GM23338 (cell line): ENCODE measurements around the gene SLC39A11. TPM values are rescaled to one million over a fixed set of nuclear protein-coding genes. Genes with fewer than 3 reads are reported as not detected.

Source experiments
- ATAC-seq: fragments of 200-7000 bp; cut with Tn5 transposase; 3 replicates; pipeline ENCODE4 v1.9.1; 2020
- DNase-seq: peaks from one replicate; pipeline ENCODE4 v3.0.0-alpha.2; 2015; ENCODE audit warnings: low spot score
- H2AFZ ChIP-seq: fragments of 200-600 bp; sonication (generic); 2 replicates; pipeline ENCODE4 v1.8.0; 2016; ENCODE audit warnings: antibody characterized with exemption, mild to moderate bottlenecking, moderate library complexity
- H3F3A ChIP-seq: fragments of 200-600 bp; sonication (generic); replicated peaks from 2 replicates; pipeline ENCODE4 v1.8.0; 2017; ENCODE audit warnings: antibody characterized with exemption, mixed run types, low read depth
- H3K27ac ChIP-seq: fragments of 200-600 bp; sonication (generic); 2 replicates; pipeline ENCODE4 v1.6.1; 2016; ENCODE audit warnings: low read depth
- H3K27me3 ChIP-seq: fragments of 200-600 bp; sonication (generic); 2 replicates; pipeline ENCODE4 v1.8.0; 2016; ENCODE audit warnings: mild to moderate bottlenecking, mixed run types, moderate library complexity; ENCODE audit not compliant: insufficient read depth
- H3K36me3 ChIP-seq: fragments of 200-600 bp; sonication (generic); 2 replicates; pipeline ENCODE4 v1.8.0; 2016; ENCODE audit warnings: mild to moderate bottlenecking; ENCODE audit not compliant: insufficient read depth
- H3K4me1 ChIP-seq: fragments of 200-600 bp; sonication (generic); 2 replicates; pipeline ENCODE4 v1.8.0; 2016; ENCODE audit warnings: mild to moderate bottlenecking, moderate library complexity; ENCODE audit not compliant: insufficient read depth
- H3K4me2 ChIP-seq: fragments of 200-600 bp; sonication (generic); 2 replicates; pipeline ENCODE4 v1.7.1; 2017; ENCODE audit warnings: mixed run types
- H3K4me3 ChIP-seq: fragments of 200-600 bp; sonication (generic); 2 replicates; pipeline ENCODE4 v1.6.1; 2016; ENCODE audit warnings: mixed run types
- H3K79me2 ChIP-seq: fragments of 200-600 bp; sonication (generic); replicated peaks from 2 replicates; pipeline ENCODE4 v1.8.0; 2017; ENCODE audit warnings: mild to moderate bottlenecking; ENCODE audit not compliant: insufficient read depth
- H3K9me2 ChIP-seq: fragments of 200-600 bp; sonication (generic); 2 replicates; pipeline ENCODE4 v1.8.0; 2017; ENCODE audit not compliant: insufficient read depth
- H4K20me1 ChIP-seq: fragments of 200-600 bp; sonication (generic); replicated peaks from 2 replicates; pipeline ENCODE4 v1.8.0; 2017; ENCODE audit warnings: mild to moderate bottlenecking; ENCODE audit not compliant: insufficient read depth
- H3K27ac Mint-ChIP-seq: 2 replicates; pipeline ENCODE4 v1.8.0; 2020; ENCODE audit warnings: inconsistent platforms, mild to moderate bottlenecking, moderate library complexity, mixed read lengths
- H3K27me3 Mint-ChIP-seq: 3 replicates; pipeline ENCODE4 v1.8.0; 2022; ENCODE audit warnings: low read depth, mild to moderate bottlenecking, moderate library complexity, mixed read lengths, inconsistent platforms; ENCODE audit not compliant: insufficient read depth, poor library complexity
- H3K36me3 Mint-ChIP-seq: 3 replicates; pipeline ENCODE4 v1.8.0; 2021; ENCODE audit warnings: low read depth, mild to moderate bottlenecking, inconsistent platforms, moderate library complexity, mixed read lengths
- H3K4me1 Mint-ChIP-seq: 3 replicates; pipeline ENCODE4 v1.8.0; 2020; ENCODE audit warnings: mild to moderate bottlenecking, inconsistent platforms, mixed read lengths
- H3K4me3 Mint-ChIP-seq: 3 replicates; pipeline ENCODE4 v1.8.0; 2021; ENCODE audit warnings: moderate library complexity, mild to moderate bottlenecking, inconsistent platforms, mixed read lengths
- H3K9me3 Mint-ChIP-seq: 3 replicates; pipeline ENCODE4 v1.8.0; 2020; ENCODE audit warnings: moderate library complexity, mild to moderate bottlenecking, inconsistent platforms, mixed read lengths
- CREB1 ChIP-seq: fragments of 250-450 bp; sonication (Bioruptor Pico); IDR thresholded peaks from 2 replicates; pipeline ENCODE4 v1.5.0; 2020; ENCODE audit warnings: low read depth, mild to moderate bottlenecking, moderate library complexity
- EZH2 ChIP-seq: fragments of 200-600 bp; sonication (generic); IDR thresholded peaks from one replicate; pipeline ENCODE4 v1.8.0; 2017; ENCODE audit warnings: antibody characterized with exemption, mild to moderate bottlenecking, low read depth; ENCODE audit not compliant: unreplicated experiment
- EZH2phosphoT487 ChIP-seq: fragments of 200-600 bp; sonication (generic); IDR thresholded peaks from one replicate; pipeline ENCODE4 v1.8.1; 2018; ENCODE audit warnings: antibody characterized with exemption; ENCODE audit not compliant: unreplicated experiment
- NANOG ChIP-seq: IDR thresholded peaks from 2 replicates; pipeline ENCODE4 v1.6.1; 2016; ENCODE audit warnings: antibody characterized with exemption, borderline replicate concordance
- POLR2AphosphoS5 ChIP-seq: IDR thresholded peaks from 2 replicates; pipeline ENCODE4 v1.6.1; 2016; ENCODE audit warnings: antibody characterized with exemption, low read depth
- ZNF114 ChIP-seq: fragments of 250-450 bp; sonication (Bioruptor Pico); IDR thresholded peaks from 2 replicates; pipeline ENCODE4 v1.5.0; 2020; ENCODE audit warnings: mild to moderate bottlenecking, moderate library complexity
- polyA plus RNA-seq: library from polyadenylated mRNA; unstranded; fragments of >200 nt; fragmentation: Nextera tagmentation; extraction: Ambion mirVana; gene quantifications from 2 replicates; pipeline ENCODE4 v1.2.1, GENCODE V29; 2016
- total RNA-seq: library from RNA; depleted of rRNA; stranded (reverse); fragments of >200 nt; shearing (Covaris generic); gene quantifications from 2 replicates; pipeline ENCODE4 v1.2.3, GENCODE V29; 2014
- TF ChIP-seq, protein P1 (sequence below): fragments of 250-450 bp; sonication (Bioruptor Pico); IDR thresholded peaks from 2 replicates; pipeline ENCODE4 v1.5.0; 2020; ENCODE audit warnings: mild to moderate bottlenecking, moderate library complexity
- TF ChIP-seq, protein P2 (sequence below): IDR thresholded peaks from 2 replicates; pipeline ENCODE4 v1.6.1; 2016; ENCODE audit warnings: antibody characterized with exemption

The SLC39A11 gene
- total and polyA plus RNA-seq, 2 experiments from 2014 or later, result 10.8 to 18.1 TPM

DNA sequence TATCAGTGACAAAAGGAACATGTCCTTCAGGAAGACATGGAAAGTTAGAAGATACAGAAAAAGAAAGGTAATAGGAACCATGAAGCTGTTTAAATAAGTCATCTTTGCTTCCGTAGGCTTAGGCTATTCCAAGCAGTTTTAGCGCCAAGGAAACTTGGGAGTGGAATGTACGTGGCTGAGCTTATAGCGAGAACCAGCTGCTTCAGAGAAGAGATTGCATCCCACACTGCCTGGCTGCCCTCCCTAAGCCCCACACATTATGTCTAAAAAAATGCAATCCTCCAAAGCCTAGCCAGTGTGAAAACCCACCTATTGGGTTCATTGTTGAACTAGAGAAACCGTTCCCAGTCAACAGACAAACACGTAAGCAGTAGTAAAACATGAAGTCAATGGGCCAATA is 149.9 kb downstream of the SLC39A11 start:
- TF ChIP-seq EZH2phosphoT487, result no peak
- TF ChIP-seq, protein P1, sequence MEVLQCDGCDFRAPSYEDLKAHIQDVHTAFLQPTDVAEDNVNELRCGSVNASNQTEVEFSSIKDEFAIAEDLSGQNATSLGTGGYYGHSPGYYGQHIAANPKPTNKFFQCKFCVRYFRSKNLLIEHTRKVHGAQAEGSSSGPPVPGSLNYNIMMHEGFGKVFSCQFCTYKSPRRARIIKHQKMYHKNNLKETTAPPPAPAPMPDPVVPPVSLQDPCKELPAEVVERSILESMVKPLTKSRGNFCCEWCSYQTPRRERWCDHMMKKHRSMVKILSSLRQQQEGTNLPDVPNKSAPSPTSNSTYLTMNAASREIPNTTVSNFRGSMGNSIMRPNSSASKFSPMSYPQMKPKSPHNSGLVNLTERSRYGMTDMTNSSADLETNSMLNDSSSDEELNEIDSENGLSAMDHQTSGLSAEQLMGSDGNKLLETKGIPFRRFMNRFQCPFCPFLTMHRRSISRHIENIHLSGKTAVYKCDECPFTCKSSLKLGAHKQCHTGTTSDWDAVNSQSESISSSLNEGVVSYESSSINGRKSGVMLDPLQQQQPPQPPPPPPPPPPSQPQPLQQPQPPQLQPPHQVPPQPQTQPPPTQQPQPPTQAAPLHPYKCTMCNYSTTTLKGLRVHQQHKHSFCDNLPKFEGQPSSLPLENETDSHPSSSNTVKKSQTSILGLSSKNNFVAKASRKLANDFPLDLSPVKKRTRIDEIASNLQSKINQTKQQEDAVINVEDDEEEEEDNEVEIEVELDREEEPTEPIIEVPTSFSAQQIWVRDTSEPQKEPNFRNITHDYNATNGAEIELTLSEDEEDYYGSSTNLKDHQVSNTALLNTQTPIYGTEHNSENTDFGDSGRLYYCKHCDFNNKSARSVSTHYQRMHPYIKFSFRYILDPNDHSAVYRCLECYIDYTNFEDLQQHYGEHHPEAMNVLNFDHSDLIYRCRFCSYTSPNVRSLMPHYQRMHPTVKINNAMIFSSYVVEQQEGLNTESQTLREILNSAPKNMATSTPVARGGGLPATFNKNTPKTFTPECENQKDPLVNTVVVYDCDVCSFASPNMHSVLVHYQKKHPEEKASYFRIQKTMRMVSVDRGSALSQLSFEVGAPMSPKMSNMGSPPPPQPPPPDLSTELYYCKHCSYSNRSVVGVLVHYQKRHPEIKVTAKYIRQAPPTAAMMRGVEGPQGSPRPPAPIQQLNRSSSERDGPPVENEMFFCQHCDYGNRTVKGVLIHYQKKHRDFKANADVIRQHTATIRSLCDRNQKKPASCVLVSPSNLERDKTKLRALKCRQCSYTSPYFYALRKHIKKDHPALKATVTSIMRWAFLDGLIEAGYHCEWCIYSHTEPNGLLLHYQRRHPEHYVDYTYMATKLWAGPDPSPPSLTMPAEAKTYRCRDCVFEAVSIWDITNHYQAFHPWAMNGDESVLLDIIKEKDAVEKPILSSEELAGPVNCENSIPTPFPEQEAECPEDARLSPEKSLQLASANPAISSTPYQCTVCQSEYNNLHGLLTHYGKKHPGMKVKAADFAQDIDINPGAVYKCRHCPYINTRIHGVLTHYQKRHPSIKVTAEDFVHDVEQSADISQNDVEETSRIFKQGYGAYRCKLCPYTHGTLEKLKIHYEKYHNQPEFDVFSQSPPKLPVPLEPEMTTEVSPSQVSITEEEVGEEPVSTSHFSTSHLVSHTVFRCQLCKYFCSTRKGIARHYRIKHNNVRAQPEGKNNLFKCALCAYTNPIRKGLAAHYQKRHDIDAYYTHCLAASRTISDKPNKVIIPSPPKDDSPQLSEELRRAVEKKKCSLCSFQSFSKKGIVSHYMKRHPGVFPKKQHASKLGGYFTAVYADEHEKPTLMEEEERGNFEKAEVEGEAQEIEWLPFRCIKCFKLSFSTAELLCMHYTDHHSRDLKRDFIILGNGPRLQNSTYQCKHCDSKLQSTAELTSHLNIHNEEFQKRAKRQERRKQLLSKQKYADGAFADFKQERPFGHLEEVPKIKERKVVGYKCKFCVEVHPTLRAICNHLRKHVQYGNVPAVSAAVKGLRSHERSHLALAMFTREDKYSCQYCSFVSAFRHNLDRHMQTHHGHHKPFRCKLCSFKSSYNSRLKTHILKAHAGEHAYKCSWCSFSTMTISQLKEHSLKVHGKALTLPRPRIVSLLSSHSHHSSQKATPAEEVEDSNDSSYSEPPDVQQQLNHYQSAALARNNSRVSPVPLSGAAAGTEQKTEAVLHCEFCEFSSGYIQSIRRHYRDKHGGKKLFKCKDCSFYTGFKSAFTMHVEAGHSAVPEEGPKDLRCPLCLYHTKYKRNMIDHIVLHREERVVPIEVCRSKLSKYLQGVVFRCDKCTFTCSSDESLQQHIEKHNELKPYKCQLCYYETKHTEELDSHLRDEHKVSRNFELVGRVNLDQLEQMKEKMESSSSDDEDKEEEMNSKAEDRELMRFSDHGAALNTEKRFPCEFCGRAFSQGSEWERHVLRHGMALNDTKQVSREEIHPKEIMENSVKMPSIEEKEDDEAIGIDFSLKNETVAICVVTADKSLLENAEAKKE (CRISPR knock-in tag), result no peak
- no peak overlapping the region for H3K4me2 ChIP-seq
- H3K27ac Mint-ChIP-seq, result 0 out of 2 replicates have a peak overlapping the region, but pooled peaks have one; percentile 7
- no peak for DNase-seq
- H3F3A ChIP-seq, result no peaks in the 10 kb centered on the region
- H3K79me2 ChIP-seq, result no peaks in the 10 kb centered on the region
- H2AFZ ChIP-seq, result no peak overlapping the region
- H3K36me3 ChIP-seq, result no peaks in the 10 kb centered on the region
- no peaks in the 10 kb centered on the region for H3K36me3 Mint-ChIP-seq
- no peaks in the 10 kb centered on the region for H3K27me3 Mint-ChIP-seq
- H3K4me1 Mint-ChIP-seq, result peaks cover 17% of the 10 kb centered on the region
- no peak overlapping the region for H3K4me3 ChIP-seq
- H3K9me2 ChIP-seq, result no peaks in the 10 kb centered on the region
- ATAC-seq, result no peak
- no peak overlapping the region for H3K27ac ChIP-seq
- H3K4me3 Mint-ChIP-seq, result no peak overlapping the region
- peaks cover 14% of the 10 kb centered on the region for H3K4me1 ChIP-seq
- H3K27me3 ChIP-seq, result no peaks in the 10 kb centered on the region
- H4K20me1 ChIP-seq, result no peaks in the 10 kb centered on the region
- no peaks in the 10 kb centered on the region for H3K9me3 Mint-ChIP-seq

DNA sequence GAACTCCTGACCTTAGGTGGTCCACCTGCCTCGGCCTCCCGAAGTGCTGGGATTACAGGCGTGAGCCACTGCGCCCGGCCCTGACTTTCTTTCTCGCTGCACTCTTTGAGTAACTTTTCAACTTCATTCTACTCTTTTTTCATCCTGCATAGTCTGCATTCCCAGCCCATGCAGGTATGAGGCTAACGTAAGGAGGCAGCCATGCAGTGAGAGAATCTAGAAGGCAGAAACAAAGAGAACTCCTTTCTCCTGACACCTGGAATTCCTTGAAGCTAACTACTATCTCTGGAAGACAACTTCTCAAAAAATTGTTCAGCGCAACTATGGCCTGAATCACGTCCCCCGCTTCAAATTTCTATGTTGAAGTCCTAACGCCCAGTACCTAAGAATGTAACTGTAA is 152.0 kb downstream of the SLC39A11 start:
- DNase-seq (peak; percentile 28), ATAC-seq (peak; percentile 28; the same call in 2 of the 3 replicates)
- Histone ChIP-seq H3K4me1 (peaks cover 14% of the 10 kb centered on the region), H2AFZ (no peak overlapping the region), H3K4me3 (no peak overlapping the region), H3K79me2 (no peaks in the 10 kb centered on the region), H3K36me3 (no peaks in the 10 kb centered on the region), H3K27ac (no peak overlapping the region), H3K9me2 (no peaks in the 10 kb centered on the region), H3K4me2 (no peak overlapping the region), H4K20me1 (no peaks in the 10 kb centered on the region), H3K27me3 (no peaks in the 10 kb centered on the region), H3F3A (no peaks in the 10 kb centered on the region)
- Mint-ChIP-seq H3K36me3 (0 out of 3 replicates have a peak, but pooled peaks cover 3% of the 10 kb centered on the region), H3K4me1 (peaks cover 19% of the 10 kb centered on the region), H3K9me3 (no peaks in the 10 kb centered on the region), H3K27ac (peak overlapping the region; percentile 80; the same call in 1 of the 2 replicates), H3K4me3 (no peak overlapping the region), H3K27me3 (no peaks in the 10 kb centered on the region)
- TF ChIP-seq EZH2 (no peak), POLR2AphosphoS5 (no peak), CREB1 (CRISPR knock-in tag) (no peak), NANOG (no peak), ZNF114 (CRISPR knock-in tag) (no peak)
- TF ChIP-seq, protein P2, sequence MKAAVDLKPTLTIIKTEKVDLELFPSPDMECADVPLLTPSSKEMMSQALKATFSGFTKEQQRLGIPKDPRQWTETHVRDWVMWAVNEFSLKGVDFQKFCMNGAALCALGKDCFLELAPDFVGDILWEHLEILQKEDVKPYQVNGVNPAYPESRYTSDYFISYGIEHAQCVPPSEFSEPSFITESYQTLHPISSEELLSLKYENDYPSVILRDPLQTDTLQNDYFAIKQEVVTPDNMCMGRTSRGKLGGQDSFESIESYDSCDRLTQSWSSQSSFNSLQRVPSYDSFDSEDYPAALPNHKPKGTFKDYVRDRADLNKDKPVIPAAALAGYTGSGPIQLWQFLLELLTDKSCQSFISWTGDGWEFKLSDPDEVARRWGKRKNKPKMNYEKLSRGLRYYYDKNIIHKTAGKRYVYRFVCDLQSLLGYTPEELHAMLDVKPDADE, result no peak
